Osteoblast (primary cell): Measurements from ENCODE around the gene R3HDML. TPM values are rescaled to one million over a fixed set of nuclear protein-coding genes. Genes with fewer than 3 reads are reported as not detected.
"Not testable (repeated sequence)": the region's sequence is repeated elsewhere in the genome, so short reads cannot be mapped to it uniquely, and the experiment has no call there.

ENCODE experiments used
- DNase-seq: peaks from one replicate; pipeline ENCODE4 v3.0.0; 2011; ENCODE audit warnings: low spot score, mixed read lengths; ENCODE audit not compliant: insufficient read length; ENCODE audit errors: missing footprints
- H2AFZ ChIP-seq: 2 replicates; pipeline ENCODE4 v1.6.0; 2011; ENCODE audit warnings: mild to moderate bottlenecking, low read length
- H3K27ac ChIP-seq: 2 replicates; pipeline ENCODE4 v1.5.1; 2011; ENCODE audit warnings: mild to moderate bottlenecking, low read depth, low read length, moderate library complexity
- H3K27me3 ChIP-seq: 2 replicates; pipeline ENCODE4 v1.6.0; 2012; ENCODE audit warnings: mild to moderate bottlenecking, control low read depth, inconsistent platforms, low read length, moderate library complexity; ENCODE audit not compliant: insufficient read depth
- H3K36me3 ChIP-seq: 2 replicates; pipeline ENCODE4 v1.5.1; 2011; ENCODE audit warnings: mild to moderate bottlenecking, low read length, control low read depth, moderate library complexity; ENCODE audit not compliant: insufficient read depth
- H3K4me1 ChIP-seq: 2 replicates; pipeline ENCODE4 v1.5.1; 2011; ENCODE audit warnings: mild to moderate bottlenecking, low read length, control low read depth, moderate library complexity; ENCODE audit not compliant: insufficient read depth
- H3K4me2 ChIP-seq: 2 replicates; pipeline ENCODE4 v1.6.0; 2011; ENCODE audit warnings: mild to moderate bottlenecking, low read length; ENCODE audit not compliant: insufficient read depth
- H3K4me3 ChIP-seq: fragments of 200-600 bp; sonication (generic); 3 replicates; pipeline ENCODE4 v1.5.1; 2012; ENCODE audit warnings: mild to moderate bottlenecking, low read length, inconsistent platforms; ENCODE audit not compliant: insufficient read depth
- H3K79me2 ChIP-seq: 2 replicates; pipeline ENCODE4 v1.6.0; 2012; ENCODE audit warnings: mild to moderate bottlenecking, low read length, control low read depth, inconsistent platforms; ENCODE audit not compliant: insufficient read depth
- H3K9me3 ChIP-seq: 2 replicates; pipeline ENCODE4 v1.5.1; 2011; ENCODE audit warnings: low read depth, low read length, control low read depth
- H4K20me1 ChIP-seq: 2 replicates; pipeline ENCODE4 v1.6.0; 2012; ENCODE audit warnings: mild to moderate bottlenecking, low read length, control low read depth; ENCODE audit not compliant: insufficient read depth
- CTCF ChIP-seq: IDR thresholded peaks from 2 replicates; pipeline ENCODE4 v1.5.1; 2011; ENCODE audit warnings: mild to moderate bottlenecking, low read depth, low read length, moderate library complexity; ENCODE audit errors: extremely low read depth
- total RNA-seq: library from RNA; depleted of rRNA; stranded (reverse); fragments of >200 nt; gene quantifications from 2 replicates; pipeline ENCODE4 v1.2.3, GENCODE V29; 2012

The R3HDML gene
- total RNA-seq, 1 donor: not detected

GRCh38 chr20:44296011-44296410 lies 40.8 kb upstream of the R3HDML start:
- H3K4me1 ChIP-seq: no peaks in the 10 kb centered on the region
- H3K9me3 ChIP-seq: no peaks in the 10 kb centered on the region
- H3K4me2 ChIP-seq: no peak overlapping the region

GRCh38 chr20:44297721-44298120 lies 39.1 kb upstream of the R3HDML start:
- Histone ChIP-seq H3K36me3 (no peaks in the 10 kb centered on the region), H3K4me2 (no peak overlapping the region), H3K9me3 (no peaks in the 10 kb centered on the region), H3K79me2 (no peaks in the 10 kb centered on the region), H4K20me1 (peaks cover 3% of the 10 kb centered on the region), H3K4me3 (no peak overlapping the region), H2AFZ (no peak overlapping the region), H3K4me1 (no peaks in the 10 kb centered on the region), H3K27me3 (no peaks in the 10 kb centered on the region), H3K27ac (no peak overlapping the region)
- DNase-seq: no peak
- TF ChIP-seq CTCF: no peak

More at GRCh38 chr20:44296011-44296410, 40.8 kb upstream of the R3HDML start:
- Histone ChIP-seq H3K36me3 (no peaks in the 10 kb centered on the region), H4K20me1 (peaks cover 3% of the 10 kb centered on the region), H3K27ac (no peak overlapping the region), H3K4me3 (no peak overlapping the region), H3K79me2 (no peaks in the 10 kb centered on the region), H3K27me3 (no peaks in the 10 kb centered on the region), H2AFZ (no peak overlapping the region)
- no peak for TF ChIP-seq CTCF
- no peak for DNase-seq

GRCh38 chr20:44299011-44299535 lies 37.8 kb upstream of the R3HDML start:
- not testable (repeated sequence) for H3K27me3 ChIP-seq, H3K36me3 ChIP-seq, H3K27ac ChIP-seq, H4K20me1 ChIP-seq, H3K4me3 ChIP-seq, H3K4me1 ChIP-seq, H3K79me2 ChIP-seq, H3K9me3 ChIP-seq, H2AFZ ChIP-seq, H3K4me2 ChIP-seq, DNase-seq

GRCh38 chr20:44301285-44301684 lies 35.6 kb upstream of the R3HDML start:
- no peaks in the 10 kb centered on the region for H3K9me3 ChIP-seq
- H2AFZ ChIP-seq: no peak overlapping the region
- H3K36me3 ChIP-seq: no peaks in the 10 kb centered on the region
- no peaks in the 10 kb centered on the region for H3K4me1 ChIP-seq
- H3K27ac ChIP-seq: no peak overlapping the region
- H4K20me1 ChIP-seq: no peaks in the 10 kb centered on the region
- no peak for DNase-seq
- no peaks in the 10 kb centered on the region for H3K79me2 ChIP-seq
- no peak overlapping the region for H3K4me2 ChIP-seq
- TF ChIP-seq CTCF: no peak
- no peak overlapping the region for H3K4me3 ChIP-seq
- no peaks in the 10 kb centered on the region for H3K27me3 ChIP-seq
